A549 treated with CORT108297 at 1 μM for 4 hours (cell line): ENCODE measurements around the gene GPR171. TPM values are rescaled to one million over a fixed set of nuclear protein-coding genes. Genes with fewer than 3 reads are reported as not detected.

Experiments used
- total RNA-seq: library from RNA; stranded (reverse); fragments of 200-300 nt; extraction: Qiagen RNA extraction; gene quantifications from 5 replicates; pipeline ENCODE4 v1.2.3, GENCODE V29; 2022

The GPR171 gene
- total RNA-seq: not detected in 5 replicates

GRCh38 chr3:151203051-151203420 is at the start of gene GPR171:
Gene GPR171, minus strand, starts transcription at chr3:151203216. Its CDS starts 3,830 bp downstream, at chr3:151199386.

Other genes starting within 250 kb of the GPR171 start
- not detected in 5 replicates for gene CLRN1, start 230.5 kb downstream of the GPR171 start, total RNA-seq
- gene MED12L, start 117.6 kb downstream of the GPR171 start, total RNA-seq: 0.18 to 0.67 TPM (median 0.39 TPM) in 5 replicates
- gene P2RY14, start 75.3 kb upstream of the GPR171 start, total RNA-seq: not detected in 5 replicates
- 1.4 to 1.8 TPM (median 1.7 TPM) in 5 replicates for gene GPR87, start 113.6 kb upstream of the GPR171 start, total RNA-seq
- not detected in 5 replicates for gene P2RY13, start 126.3 kb upstream of the GPR171 start, total RNA-seq
- not detected in 5 replicates for gene P2RY12, start 181.5 kb upstream of the GPR171 start, total RNA-seq